ENCODE measurements around the gene DHTKD1. TPM values are rescaled to one million over a fixed set of nuclear protein-coding genes. Genes with fewer than 3 reads are reported as not detected.

The DHTKD1 gene
- total RNA-seq, 1 experiment from 2014 or later, result 61.4 TPM

GRCh38 chr10:12077580-12078180 is 8.9 kb downstream of the DHTKD1 start:
- Mint-ChIP-seq H3K9me3 (ENCODE audit: unreplicated experiment) (no peaks in the 10 kb centered on the region), H3K4me1 (ENCODE audit: low read depth, unreplicated experiment) (no peaks in the 10 kb centered on the region), H3K36me3 (ENCODE audit: insufficient read depth, unreplicated experiment) (peaks cover 29% of the 10 kb centered on the region), H3K4me3 (ENCODE audit: unreplicated experiment) (no peak overlapping the region), H3K27me3 (ENCODE audit: insufficient read depth, unreplicated experiment) (no peaks in the 10 kb centered on the region), H3K27ac (ENCODE audit: unreplicated experiment) (no peak overlapping the region)
- intact Hi-C loops (cut with micrococcal nuclease; ENCODE audit: unreplicated experiment), result no loop called here
- POLR2A ChIA-PET, result interaction anchor here (0.7 kb wide), 1 partner anchor 49 kb away, joined by 3 read pairs; no protein-coding TSS in a partner anchor
- Histone ChIP-seq H3K36me3 (ENCODE audit: control insufficient read depth, insufficient read depth, low read length) (no peaks in the 10 kb centered on the region; the same call in none of the 2 replicates), H3K4me3 (ENCODE audit: low read depth, low read length) (no peak overlapping the region), H3K4me1 (no peaks in the 10 kb centered on the region), H3K27me3 (replicated peaks; ENCODE audit: control insufficient read depth, insufficient read depth, low read length) (no peaks in the 10 kb centered on the region), H3K9me3 (no peaks in the 10 kb centered on the region)
- no peak for TF ChIP-seq CTCF (IDR thresholded peaks at IDR 0.05; ENCODE audit: insufficient read depth in 1 of 2, low read depth in 1 of 2, low read length in 1 of 2, severe bottlenecking in 1 of 2, unreplicated experiment in 1 of 2)
- DNase-seq, result no peak
- BruUV-seq (replicated peaks), result no TSS peak
- CTCF ChIA-PET, result no interaction called here

- Mint-ChIP-seq H3K27me3 (ENCODE audit: insufficient read depth, unreplicated experiment) (no peaks in the 10 kb centered on the region), H3K9me3 (ENCODE audit: unreplicated experiment) (no peaks in the 10 kb centered on the region), H3K4me1 (ENCODE audit: low read depth, unreplicated experiment) (no peaks in the 10 kb centered on the region), H3K4me3 (ENCODE audit: unreplicated experiment) (no peak overlapping the region), H3K36me3 (ENCODE audit: insufficient read depth, unreplicated experiment) (peaks cover 47% of the 10 kb centered on the region), H3K27ac (ENCODE audit: unreplicated experiment) (no peak overlapping the region)
- no TSS peak for BruUV-seq (replicated peaks)
- POLR2A ChIA-PET, result interaction anchor here (0.6 kb wide), 1 partner anchor 129 kb away, joined by 11 read pairs; no protein-coding TSS in a partner anchor
- H3K4me1 ChIP-seq, result no peaks in the 10 kb centered on the region
- H3K4me3 ChIP-seq (ENCODE audit: low read depth, low read length), result no peak overlapping the region
- CTCF ChIA-PET, result interaction anchor here (0.7 kb wide), 1 partner anchor 49 kb away, joined by 3 read pairs; no protein-coding TSS in a partner anchor
- DNase-seq, result no peak
- peaks cover 1% of the 10 kb centered on the region for H3K36me3 ChIP-seq (ENCODE audit: control insufficient read depth, insufficient read depth, low read length)
- H3K9me3 ChIP-seq, result no peaks in the 10 kb centered on the region
- TF ChIP-seq CTCF (IDR thresholded peaks at IDR 0.05; ENCODE audit: insufficient read depth in 1 of 2, low read depth in 1 of 2, low read length in 1 of 2, severe bottlenecking in 1 of 2, unreplicated experiment in 1 of 2), result no peak
- no peaks in the 10 kb centered on the region for H3K27me3 ChIP-seq (replicated peaks; ENCODE audit: control insufficient read depth, insufficient read depth, low read length)
- intact Hi-C loops (cut with micrococcal nuclease; ENCODE audit: unreplicated experiment), result no loop called here
Measured at GRCh38 chr10:12081470-12081869, 12.7 kb downstream of the DHTKD1 start.

GRCh38 chr10:12081879-12082557 is 13.3 kb downstream of the DHTKD1 start:
- no peaks in the 10 kb centered on the region for H3K4me1 Mint-ChIP-seq (ENCODE audit: low read depth, unreplicated experiment)
- H3K4me3 Mint-ChIP-seq (ENCODE audit: unreplicated experiment), result no peak overlapping the region
- no peak for TF ChIP-seq CTCF (IDR thresholded peaks at IDR 0.05; ENCODE audit: insufficient read depth in 1 of 2, low read depth in 1 of 2, low read length in 1 of 2, severe bottlenecking in 1 of 2, unreplicated experiment in 1 of 2)
- DNase-seq, result no peak
- H3K9me3 Mint-ChIP-seq (ENCODE audit: unreplicated experiment), result no peaks in the 10 kb centered on the region
- no peaks in the 10 kb centered on the region for H3K27me3 Mint-ChIP-seq (ENCODE audit: insufficient read depth, unreplicated experiment)
- Histone ChIP-seq H3K36me3 (ENCODE audit: control insufficient read depth, insufficient read depth, low read length) (peaks cover 1% of the 10 kb centered on the region), H3K27me3 (replicated peaks; ENCODE audit: control insufficient read depth, insufficient read depth, low read length) (no peaks in the 10 kb centered on the region), H3K9me3 (no peaks in the 10 kb centered on the region), H3K4me1 (no peaks in the 10 kb centered on the region), H3K4me3 (ENCODE audit: low read depth, low read length) (no peak overlapping the region)
- peaks cover 53% of the 10 kb centered on the region for H3K36me3 Mint-ChIP-seq (ENCODE audit: insufficient read depth, unreplicated experiment)
- POLR2A ChIA-PET, result no interaction called here
- H3K27ac Mint-ChIP-seq (ENCODE audit: unreplicated experiment), result no peak overlapping the region
- CTCF ChIA-PET, result interaction anchor here (0.7 kb wide), 1 partner anchor 48 kb away, joined by 3 read pairs; no protein-coding TSS in a partner anchor
- no TSS peak for BruUV-seq (replicated peaks)
- intact Hi-C loops (cut with micrococcal nuclease; ENCODE audit: unreplicated experiment), result no loop called here

All from Caco-2 (cell line).